ENCODE measurements around the gene SLC17A9.

- TF ChIP-seq CTCF (conservative IDR thresholded peaks at IDR 0.05) = no peak
- TF ChIP-seq ZFX (IDR thresholded peaks at IDR 0.05) = no peak
Observed at GRCh38 chr20:62952373-62952967, at the start of gene SLC17A9.

All from C4-2B (cell line).